SK-N-SH treated with all-trans-retinoic acid at 6 μM for 48 hours (cell line): ENCODE results near the gene VPS35.

Experiments used
- ARNTL ChIP-seq: fragments of 450-650 bp; formaldehyde crosslinking; IDR thresholded peaks from 2 replicates; pipeline ENCODE4 v1.5.0; 2020; ENCODE audit warnings: low read depth, mild to moderate bottlenecking, moderate library complexity, borderline replicate concordance
- ZC3H10 ChIP-seq: fragments of 250-450 bp; sonication (Bioruptor Pico); IDR thresholded peaks from 2 replicates; pipeline ENCODE4 v1.5.1; 2021; ENCODE audit warnings: mild to moderate bottlenecking, moderate library complexity
- ZNF565 ChIP-seq: fragments of 450-650 bp; formaldehyde crosslinking; conservative IDR thresholded peaks from 2 replicates; pipeline ENCODE4 v1.5.0; 2020; ENCODE audit warnings: low read depth, mild to moderate bottlenecking, moderate library complexity
- TF ChIP-seq, protein P1 (sequence below): fragments of 250-450 bp; sonication (Bioruptor Pico); IDR thresholded peaks from 2 replicates; pipeline ENCODE4 v1.5.1; 2021; ENCODE audit warnings: mild to moderate bottlenecking, moderate library complexity
- TF ChIP-seq, protein P2 (sequence below): fragments of 250-450 bp; sonication (Bioruptor Pico); IDR thresholded peaks from 2 replicates; pipeline ENCODE4 v1.5.1; 2020; ENCODE audit warnings: low read depth, mild to moderate bottlenecking, moderate library complexity

DNA sequence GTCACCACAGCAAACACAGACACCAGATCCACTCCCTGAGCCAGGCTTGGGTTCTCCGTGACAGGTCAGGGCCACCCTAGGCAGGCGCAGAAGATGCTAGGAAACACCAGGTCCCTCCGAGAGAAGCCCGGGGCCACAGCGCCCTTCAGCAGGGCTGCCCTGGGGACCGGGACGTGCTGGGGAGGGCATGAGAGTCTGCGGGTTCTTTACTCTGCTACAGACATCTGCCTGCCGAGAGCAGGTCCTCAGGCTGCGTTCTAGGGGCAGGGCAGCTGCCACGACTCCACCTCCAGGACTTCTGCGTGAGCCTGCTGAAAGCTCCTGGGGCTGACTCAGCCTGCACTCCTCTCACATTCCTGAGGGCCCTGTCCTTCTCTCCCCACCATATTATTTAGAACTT lies 47.7 kb upstream of the VPS35 start:
- TF ChIP-seq ZC3H10 (CRISPR knock-in tag) (no peak), ARNTL (CRISPR knock-in tag) (no peak), ZNF565 (CRISPR knock-in tag) (no peak)
- TF ChIP-seq, protein P1, sequence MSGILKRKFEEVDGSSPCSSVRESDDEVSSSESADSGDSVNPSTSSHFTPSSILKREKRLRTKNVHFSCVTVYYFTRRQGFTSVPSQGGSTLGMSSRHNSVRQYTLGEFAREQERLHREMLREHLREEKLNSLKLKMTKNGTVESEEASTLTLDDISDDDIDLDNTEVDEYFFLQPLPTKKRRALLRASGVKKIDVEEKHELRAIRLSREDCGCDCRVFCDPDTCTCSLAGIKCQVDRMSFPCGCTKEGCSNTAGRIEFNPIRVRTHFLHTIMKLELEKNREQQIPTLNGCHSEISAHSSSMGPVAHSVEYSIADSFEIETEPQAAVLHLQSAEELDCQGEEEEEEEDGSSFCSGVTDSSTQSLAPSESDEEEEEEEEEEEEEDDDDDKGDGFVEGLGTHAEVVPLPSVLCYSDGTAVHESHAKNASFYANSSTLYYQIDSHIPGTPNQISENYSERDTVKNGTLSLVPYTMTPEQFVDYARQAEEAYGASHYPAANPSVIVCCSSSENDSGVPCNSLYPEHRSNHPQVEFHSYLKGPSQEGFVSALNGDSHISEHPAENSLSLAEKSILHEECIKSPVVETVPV (CRISPR knock-in tag): no peak
- TF ChIP-seq, protein P2, sequence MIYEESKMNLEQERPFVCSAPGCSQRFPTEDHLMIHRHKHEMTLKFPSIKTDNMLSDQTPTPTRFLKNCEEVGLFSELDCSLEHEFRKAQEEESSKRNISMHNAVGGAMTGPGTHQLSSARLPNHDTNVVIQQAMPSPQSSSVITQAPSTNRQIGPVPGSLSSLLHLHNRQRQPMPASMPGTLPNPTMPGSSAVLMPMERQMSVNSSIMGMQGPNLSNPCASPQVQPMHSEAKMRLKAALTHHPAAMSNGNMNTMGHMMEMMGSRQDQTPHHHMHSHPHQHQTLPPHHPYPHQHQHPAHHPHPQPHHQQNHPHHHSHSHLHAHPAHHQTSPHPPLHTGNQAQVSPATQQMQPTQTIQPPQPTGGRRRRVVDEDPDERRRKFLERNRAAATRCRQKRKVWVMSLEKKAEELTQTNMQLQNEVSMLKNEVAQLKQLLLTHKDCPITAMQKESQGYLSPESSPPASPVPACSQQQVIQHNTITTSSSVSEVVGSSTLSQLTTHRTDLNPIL: no peak
